ENCODE measurements around the gene RAX2.

RAX2 gene

DNA sequence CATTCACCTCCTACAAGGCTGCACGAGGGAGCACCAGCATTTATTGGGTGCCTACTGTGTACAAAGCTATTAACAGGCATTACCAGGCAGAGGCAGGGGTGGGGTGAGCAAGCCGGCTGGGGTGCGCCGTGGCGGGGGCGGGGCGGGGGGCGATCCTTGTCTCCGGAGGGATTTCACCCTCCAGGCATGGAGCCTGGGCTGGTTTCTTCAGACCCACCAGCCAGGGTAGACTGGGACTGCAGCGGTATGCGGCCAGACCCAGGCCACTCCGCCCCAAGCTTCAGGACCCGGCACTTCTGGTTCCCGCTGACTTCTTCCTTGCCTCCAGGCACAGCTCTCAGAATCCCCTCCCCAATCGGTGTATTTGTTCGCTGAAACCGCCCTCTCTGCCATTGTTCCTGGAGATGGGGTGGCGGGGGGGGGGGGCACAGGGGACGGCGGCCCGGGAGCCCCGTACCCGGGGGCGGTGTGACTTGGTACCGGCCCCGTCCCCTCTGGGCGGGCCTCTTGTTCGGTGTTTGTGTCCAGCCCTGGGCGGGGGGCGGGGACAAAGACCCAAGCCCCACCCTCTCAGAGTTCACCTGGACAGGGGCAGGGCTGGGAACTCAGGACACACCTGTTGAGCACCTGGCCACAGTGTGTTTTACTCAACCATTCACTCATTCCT lies 49.5 kb downstream of the RAX2 start:
- no peak for DNase-seq

DNA sequence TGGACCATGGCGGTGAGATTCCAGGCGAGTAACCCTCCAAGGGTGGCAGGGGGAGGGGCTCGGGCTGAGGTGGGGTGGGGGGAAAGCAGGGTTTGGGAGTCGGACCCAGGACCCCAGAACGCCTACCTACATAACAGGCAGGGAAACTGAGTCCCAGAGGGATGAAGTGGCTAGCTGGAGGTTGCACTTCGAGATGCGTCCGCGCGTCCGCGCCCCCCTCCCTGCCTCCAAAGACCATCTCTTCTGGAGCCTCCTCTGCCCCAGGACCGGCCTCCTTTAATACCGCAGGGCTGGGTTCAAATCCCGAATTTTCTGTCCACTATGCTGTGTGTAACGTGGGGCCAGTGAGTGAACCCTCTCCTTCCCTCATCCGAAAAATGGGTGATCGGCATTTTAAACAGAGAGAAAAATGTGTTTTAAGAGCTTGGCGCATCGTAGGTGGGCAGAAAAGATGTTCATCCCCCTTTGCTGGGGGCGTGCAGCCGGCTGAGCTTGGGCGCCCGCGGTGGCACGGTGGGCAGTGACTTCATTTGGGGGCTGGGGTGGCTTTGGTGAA lies 50.1 kb downstream of the RAX2 start:
- DNase-seq = no peak

DNA sequence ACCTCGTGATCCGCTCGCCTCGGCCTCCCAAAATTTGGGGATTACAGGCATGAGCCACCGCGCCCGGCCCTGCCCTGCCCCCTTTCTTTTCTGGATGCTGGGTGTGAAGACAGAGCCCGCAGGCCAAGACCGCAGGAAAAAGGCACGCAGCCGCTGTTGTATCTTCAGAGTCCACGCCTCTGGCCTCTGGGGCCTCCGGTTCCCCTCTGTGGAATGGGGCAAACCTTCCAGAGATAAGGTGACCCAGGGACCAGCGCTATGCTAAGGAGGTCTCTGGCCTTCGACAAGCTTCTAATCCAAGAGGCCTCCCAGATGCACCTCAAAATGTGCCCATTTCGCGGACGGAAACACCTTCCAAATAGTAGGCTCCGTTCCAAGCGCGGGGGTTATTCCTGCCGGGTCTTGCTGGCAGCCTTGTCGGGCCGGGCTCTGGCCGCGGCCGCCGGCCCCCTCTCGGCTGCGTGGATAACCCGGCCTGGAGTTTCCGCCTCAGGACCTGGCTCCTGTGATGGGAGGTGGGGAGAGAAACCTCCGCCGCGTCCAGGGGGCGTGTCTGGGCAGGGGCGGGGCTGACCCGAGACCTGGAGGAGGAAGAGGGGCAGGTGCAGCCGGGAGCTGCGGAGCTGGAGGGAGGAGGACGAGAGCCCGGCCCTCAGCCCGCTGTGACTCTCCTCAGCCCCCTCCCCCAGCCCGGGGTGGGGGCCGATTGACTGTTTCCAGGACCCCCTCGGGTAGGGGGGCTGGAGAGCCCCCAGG lies 50.7 kb downstream of the RAX2 start:
- peak; percentile 88 for DNase-seq

DNA sequence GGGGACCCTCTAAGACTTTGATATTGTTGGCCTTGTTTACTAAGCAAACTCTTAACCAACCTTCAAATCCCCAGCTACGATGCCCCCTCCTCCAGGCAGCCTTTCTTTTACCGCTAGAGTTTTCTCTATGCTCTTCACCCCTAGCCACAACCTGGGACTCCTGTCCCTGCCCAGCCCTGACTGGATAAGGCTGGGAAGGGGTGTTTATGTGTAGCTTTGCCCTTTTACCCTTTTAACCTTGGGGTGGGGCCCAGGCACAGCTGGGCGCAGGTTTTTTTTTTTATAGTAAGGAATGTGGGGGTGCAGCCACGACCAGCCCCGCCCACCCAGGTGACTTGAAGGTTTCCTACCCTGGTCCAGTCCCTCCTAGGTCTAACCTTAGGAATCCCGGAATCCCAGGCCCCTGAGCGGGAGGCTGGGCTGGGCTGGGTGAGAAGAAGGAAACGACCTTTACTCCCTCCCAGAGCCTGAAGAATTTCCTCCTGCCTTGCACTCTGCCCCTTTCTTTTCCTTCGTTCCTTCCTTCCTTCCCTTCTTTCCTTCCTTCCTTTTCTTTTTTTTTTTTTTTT lies 51.6 kb downstream of the RAX2 start:
- DNase-seq = no peak

DNA sequence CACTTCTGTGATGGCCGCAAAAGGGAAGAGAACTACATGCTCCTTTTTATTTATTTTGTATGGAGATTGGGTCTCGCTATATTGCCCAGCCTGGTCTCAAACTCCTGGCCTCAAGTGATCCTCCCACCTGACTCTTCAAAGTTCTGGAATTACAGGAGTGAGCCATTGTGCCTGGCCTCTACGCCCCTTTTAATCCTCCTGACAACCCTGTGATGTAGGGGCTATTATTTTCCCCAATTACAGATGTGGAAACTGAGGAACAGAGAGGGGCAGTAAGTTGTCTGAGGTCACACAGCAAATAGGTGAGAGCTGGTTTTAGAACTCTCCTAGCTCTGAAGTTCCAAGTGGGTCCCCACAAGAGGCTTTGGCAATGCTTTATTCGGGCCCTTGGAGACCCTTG lies 52.2 kb downstream of the RAX2 start:
- no peak for DNase-seq
